Measurements from ENCODE around the gene SLC11A1. TPM values are rescaled to one million over a fixed set of nuclear protein-coding genes. Genes with fewer than 3 reads are reported as not detected.

Gene SLC11A1
- total RNA-seq, 1 donor from 2014 or later = 36.6 TPM

DNA sequence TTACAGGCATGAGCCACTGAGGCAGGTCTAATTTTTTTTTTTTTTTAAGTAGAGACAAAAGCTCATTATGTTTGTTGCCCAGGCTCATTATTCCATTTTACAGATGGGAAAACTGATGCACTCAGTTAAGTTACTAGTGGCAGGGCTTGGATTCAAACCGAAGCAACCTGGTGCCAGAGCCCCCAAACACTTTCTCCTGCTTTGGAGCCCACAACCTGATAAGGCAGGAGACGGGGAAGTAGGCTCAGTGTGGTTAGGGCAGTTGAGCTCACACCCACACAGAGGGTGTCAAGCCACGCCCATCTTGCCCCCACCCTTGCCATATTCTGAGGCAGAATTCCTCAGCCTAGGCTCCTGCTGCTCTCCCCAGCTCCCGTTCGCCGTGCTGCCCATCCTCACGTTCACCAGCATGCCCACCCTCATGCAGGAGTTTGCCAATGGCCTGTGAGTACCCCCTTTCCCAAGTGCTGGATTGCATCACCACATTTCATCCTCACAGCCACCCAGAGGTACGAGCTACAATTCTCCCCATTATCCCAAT lies 11.7 kb downstream of the SLC11A1 start:
- Histone ChIP-seq H3K27me3 (no peaks in the 10 kb centered on the region), H3K36me3 (no peaks in the 10 kb centered on the region), H3K4me1 (peaks cover 16% of the 10 kb centered on the region), H3K4me3 (no peak overlapping the region), H3K9me3 (no peaks in the 10 kb centered on the region), H3K27ac (no peak overlapping the region)
- intact Hi-C loops (cut with DNase I) = no loop called here
- no peak for DNase-seq (ENCODE audit: extremely low spot score in 2 of 2)
- TF ChIP-seq, protein P1, sequence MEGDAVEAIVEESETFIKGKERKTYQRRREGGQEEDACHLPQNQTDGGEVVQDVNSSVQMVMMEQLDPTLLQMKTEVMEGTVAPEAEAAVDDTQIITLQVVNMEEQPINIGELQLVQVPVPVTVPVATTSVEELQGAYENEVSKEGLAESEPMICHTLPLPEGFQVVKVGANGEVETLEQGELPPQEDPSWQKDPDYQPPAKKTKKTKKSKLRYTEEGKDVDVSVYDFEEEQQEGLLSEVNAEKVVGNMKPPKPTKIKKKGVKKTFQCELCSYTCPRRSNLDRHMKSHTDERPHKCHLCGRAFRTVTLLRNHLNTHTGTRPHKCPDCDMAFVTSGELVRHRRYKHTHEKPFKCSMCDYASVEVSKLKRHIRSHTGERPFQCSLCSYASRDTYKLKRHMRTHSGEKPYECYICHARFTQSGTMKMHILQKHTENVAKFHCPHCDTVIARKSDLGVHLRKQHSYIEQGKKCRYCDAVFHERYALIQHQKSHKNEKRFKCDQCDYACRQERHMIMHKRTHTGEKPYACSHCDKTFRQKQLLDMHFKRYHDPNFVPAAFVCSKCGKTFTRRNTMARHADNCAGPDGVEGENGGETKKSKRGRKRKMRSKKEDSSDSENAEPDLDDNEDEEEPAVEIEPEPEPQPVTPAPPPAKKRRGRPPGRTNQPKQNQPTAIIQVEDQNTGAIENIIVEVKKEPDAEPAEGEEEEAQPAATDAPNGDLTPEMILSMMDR (IDR thresholded peaks at IDR 0.05) = no peak
- no peak for TF ChIP-seq POLR2A (IDR thresholded peaks at IDR 0.05)
- no peak for TF ChIP-seq POLR2AphosphoS5 (IDR thresholded peaks at IDR 0.05; ENCODE audit: insufficient read depth in 1 of 2, low read depth in 1 of 2)

DNA sequence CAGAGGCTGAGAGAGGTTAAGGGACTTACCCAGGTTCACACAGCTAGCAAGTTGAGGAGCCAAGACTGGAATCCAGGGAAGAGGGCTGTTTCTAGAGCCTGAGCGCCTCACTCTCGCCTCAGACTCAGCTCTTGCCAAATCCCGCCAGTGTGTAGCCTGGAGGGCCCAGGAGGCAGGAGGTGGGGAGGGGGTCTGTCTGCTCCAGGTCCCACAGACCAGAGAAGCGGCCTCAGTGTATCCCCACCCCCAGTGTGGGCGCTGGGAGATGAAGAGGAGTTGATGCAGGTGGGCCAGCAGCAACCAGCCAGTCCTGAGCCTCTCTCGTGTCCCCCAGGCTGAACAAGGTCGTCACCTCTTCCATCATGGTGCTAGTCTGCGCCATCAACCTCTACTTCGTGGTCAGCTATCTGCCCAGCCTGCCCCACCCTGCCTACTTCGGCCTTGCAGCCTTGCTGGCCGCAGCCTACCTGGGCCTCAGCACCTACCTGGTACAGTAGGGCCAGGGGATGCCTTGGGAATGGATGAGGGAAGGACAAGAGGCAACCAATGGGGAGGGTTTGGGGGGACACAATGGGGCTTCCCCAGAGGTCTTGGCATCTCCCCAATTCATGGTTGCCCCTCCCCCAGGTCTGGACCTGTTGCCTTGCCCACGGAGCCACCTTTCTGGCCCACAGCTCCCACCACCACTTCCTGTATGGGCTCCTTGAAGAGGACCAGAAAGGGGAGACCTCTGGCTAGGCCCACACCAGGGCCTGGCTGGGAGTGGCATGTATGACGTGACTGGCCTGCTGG lies 12.4 kb downstream of the SLC11A1 start:
- intact Hi-C loops (cut with DNase I) = loop anchor here (5.0 kb wide), 1 partner anchor 102 kb away; the partner anchor contains the start of gene TMBIM1
- H3K36me3 ChIP-seq = no peaks in the 10 kb centered on the region
- H3K9me3 ChIP-seq = no peaks in the 10 kb centered on the region
- no peak for DNase-seq (ENCODE audit: extremely low spot score in 2 of 2)
- H3K27ac ChIP-seq = no peak overlapping the region
- TF ChIP-seq, protein P1 (IDR thresholded peaks at IDR 0.05) = no peak
- TF ChIP-seq POLR2A (IDR thresholded peaks at IDR 0.05) (no peak), POLR2AphosphoS5 (IDR thresholded peaks at IDR 0.05; ENCODE audit: insufficient read depth in 1 of 2, low read depth in 1 of 2) (no peak)
- no peaks in the 10 kb centered on the region for H3K27me3 ChIP-seq
- H3K4me3 ChIP-seq = no peak overlapping the region
- H3K4me1 ChIP-seq = peaks cover 16% of the 10 kb centered on the region

DNA sequence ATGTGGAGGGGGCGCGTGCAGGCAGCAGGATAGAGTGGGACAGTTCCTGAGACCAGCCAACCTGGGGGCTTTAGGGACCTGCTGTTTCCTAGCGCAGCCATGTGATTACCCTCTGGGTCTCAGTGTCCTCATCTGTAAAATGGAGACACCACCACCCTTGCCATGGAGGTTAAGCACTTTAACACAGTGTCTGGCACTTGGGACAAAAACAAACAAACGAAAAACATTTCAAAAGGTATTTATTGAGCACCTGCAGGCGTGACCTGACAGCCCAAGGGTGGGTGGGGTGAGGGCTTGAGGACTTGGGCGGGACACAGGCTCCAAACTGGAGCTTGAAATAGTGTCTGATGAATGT lies 13.0 kb downstream of the SLC11A1 start:
- no peak for DNase-seq (ENCODE audit: extremely low spot score in 2 of 2)
- TF ChIP-seq POLR2AphosphoS5 (IDR thresholded peaks at IDR 0.05; ENCODE audit: insufficient read depth in 1 of 2, low read depth in 1 of 2) (no peak), POLR2A (IDR thresholded peaks at IDR 0.05) (no peak)
- TF ChIP-seq, protein P1 (IDR thresholded peaks at IDR 0.05) = no peak
- H3K36me3 ChIP-seq = no peaks in the 10 kb centered on the region
- intact Hi-C loops (cut with DNase I) = loop anchor here (5.0 kb wide), 1 partner anchor 103 kb away; the partner anchor contains the start of gene TMBIM1
- peak overlapping the region in 1 of 2 donors; percentile 17 for H3K4me3 ChIP-seq
- no peaks in the 10 kb centered on the region for H3K27me3 ChIP-seq
- H3K9me3 ChIP-seq = no peaks in the 10 kb centered on the region
- no peak overlapping the region for H3K27ac ChIP-seq
- H3K4me1 ChIP-seq = peaks cover 16% of the 10 kb centered on the region

DNA sequence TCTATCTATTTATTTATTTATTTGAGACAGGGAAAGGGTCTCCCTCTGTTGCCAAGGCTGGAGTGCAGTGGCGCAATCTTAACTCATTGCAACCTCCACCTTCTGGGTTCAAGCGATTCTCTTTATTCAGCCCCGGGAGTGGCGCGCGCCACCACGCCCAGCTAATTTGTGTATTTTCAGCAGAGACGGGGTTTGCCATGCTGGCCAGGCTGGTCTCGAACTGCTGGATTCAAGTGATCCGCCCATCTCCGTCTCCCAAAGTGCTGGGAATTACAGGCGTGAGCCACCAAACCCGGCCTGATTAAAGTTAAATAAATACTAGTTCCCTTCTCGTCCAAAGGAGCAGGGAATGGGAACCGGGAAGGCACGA lies 13.4 kb downstream of the SLC11A1 start:
- Histone ChIP-seq H3K27ac (peak overlapping the region; percentile 99), H3K36me3 (no peaks in the 10 kb centered on the region), H3K4me1 (peaks cover 16% of the 10 kb centered on the region), H3K4me3 (peak overlapping the region; percentile 17 to 79), H3K9me3 (no peaks in the 10 kb centered on the region), H3K27me3 (no peaks in the 10 kb centered on the region)
- DNase-seq (ENCODE audit: extremely low spot score in 2 of 2) = no peak
- TF ChIP-seq POLR2AphosphoS5 (IDR thresholded peaks at IDR 0.05; ENCODE audit: insufficient read depth in 1 of 2, low read depth in 1 of 2) (no peak), POLR2A (IDR thresholded peaks at IDR 0.05) (no peak)
- TF ChIP-seq, protein P1 (IDR thresholded peaks at IDR 0.05) = no peak
- intact Hi-C loops (cut with DNase I) = loop anchor here (5.0 kb wide), 1 partner anchor 103 kb away; the partner anchor contains the start of gene TMBIM1

All from vagina (tissue), 2 donors.